ENCODE measurements around the gene SIGLEC10.

The SIGLEC10 gene

DNA sequence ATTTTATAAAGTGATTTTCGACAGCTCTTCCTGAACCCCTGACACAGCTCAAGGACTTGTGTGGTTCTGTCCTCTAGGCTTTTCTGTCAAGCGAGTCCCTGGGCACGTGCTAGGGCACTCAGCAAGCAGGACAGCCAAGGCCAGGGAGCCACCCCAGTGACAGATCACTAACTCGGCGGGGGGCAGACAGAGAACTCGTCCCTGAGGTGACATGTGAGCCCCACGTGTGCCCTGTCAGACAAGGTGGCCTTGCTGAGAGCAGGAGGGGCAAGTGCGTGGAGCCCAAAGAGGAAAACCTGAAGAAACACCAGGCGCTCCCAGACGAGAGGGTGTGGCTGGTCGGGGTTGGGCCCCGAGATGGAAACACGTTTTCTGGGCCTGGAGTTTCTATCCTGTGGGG, 56.2 kb downstream of the SIGLEC10 start:
- H3K9ac ChIP-seq (ENCODE audit: low read length) = no peak overlapping the region
- H3K79me2 ChIP-seq (ENCODE audit: insufficient read depth, low read length) = peaks cover 19% of the 10 kb centered on the region; the same call in 1 of the 2 replicates
- TF ChIP-seq EZH2phosphoT487 (conservative IDR thresholded peaks at IDR 0.05; ENCODE audit: low read length) = no peak
- TF ChIP-seq, protein P1, sequence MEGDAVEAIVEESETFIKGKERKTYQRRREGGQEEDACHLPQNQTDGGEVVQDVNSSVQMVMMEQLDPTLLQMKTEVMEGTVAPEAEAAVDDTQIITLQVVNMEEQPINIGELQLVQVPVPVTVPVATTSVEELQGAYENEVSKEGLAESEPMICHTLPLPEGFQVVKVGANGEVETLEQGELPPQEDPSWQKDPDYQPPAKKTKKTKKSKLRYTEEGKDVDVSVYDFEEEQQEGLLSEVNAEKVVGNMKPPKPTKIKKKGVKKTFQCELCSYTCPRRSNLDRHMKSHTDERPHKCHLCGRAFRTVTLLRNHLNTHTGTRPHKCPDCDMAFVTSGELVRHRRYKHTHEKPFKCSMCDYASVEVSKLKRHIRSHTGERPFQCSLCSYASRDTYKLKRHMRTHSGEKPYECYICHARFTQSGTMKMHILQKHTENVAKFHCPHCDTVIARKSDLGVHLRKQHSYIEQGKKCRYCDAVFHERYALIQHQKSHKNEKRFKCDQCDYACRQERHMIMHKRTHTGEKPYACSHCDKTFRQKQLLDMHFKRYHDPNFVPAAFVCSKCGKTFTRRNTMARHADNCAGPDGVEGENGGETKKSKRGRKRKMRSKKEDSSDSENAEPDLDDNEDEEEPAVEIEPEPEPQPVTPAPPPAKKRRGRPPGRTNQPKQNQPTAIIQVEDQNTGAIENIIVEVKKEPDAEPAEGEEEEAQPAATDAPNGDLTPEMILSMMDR (IDR thresholded peaks at IDR 0.05; ENCODE audit: insufficient read depth, low read length, poor library complexity, severe bottlenecking) = no peak
- no peak overlapping the region for H3K4me2 ChIP-seq (ENCODE audit: low read depth, low read length, poor library complexity, severe bottlenecking)
- H3K9me2 ChIP-seq (replicated peaks; ENCODE audit: insufficient read depth, low read length) = no peaks in the 10 kb centered on the region
- no peaks in the 10 kb centered on the region for H3K9me3 ChIP-seq (ENCODE audit: insufficient read depth, low read length)
- no peak overlapping the region for H3K4me3 ChIP-seq (ENCODE audit: insufficient read depth, low read length, poor library complexity, severe bottlenecking)
- peaks cover 4% of the 10 kb centered on the region; the same call in 1 of the 2 replicates for H3F3A ChIP-seq (ENCODE audit: insufficient read depth)
- no peaks in the 10 kb centered on the region for H3K36me3 ChIP-seq (ENCODE audit: low read length)
- no peaks in the 10 kb centered on the region for H4K20me1 ChIP-seq (ENCODE audit: low read depth, low read length)
- H2AFZ ChIP-seq (ENCODE audit: low read depth, low read length, severe bottlenecking) = no peak overlapping the region
- H3K27ac ChIP-seq (ENCODE audit: low read depth, low read length) = no peak overlapping the region
- H3K27me3 ChIP-seq (ENCODE audit: low read length) = no peaks in the 10 kb centered on the region

All from SU-DHL-6 (cell line).